Vagina (tissue), 2 donors: ENCODE data around the gene ATXN8OS. TPM values are rescaled to one million over a fixed set of nuclear protein-coding genes. Genes with fewer than 3 reads are reported as not detected.

ENCODE experiments used
- DNase-seq, 2 donors: peaks; one replicate each; pipeline ENCODE4 v3.0.0-alpha.2; 2017; ENCODE audit errors: extremely low spot score in 2 of 2
- H3K27ac ChIP-seq: fragments of 200-600 bp; sonication (generic); one replicate; pipeline ENCODE4 v1.5.1; 2019
- H3K27me3 ChIP-seq: fragments of 200-600 bp; sonication (generic); one replicate; pipeline ENCODE4 v1.5.1; 2019
- H3K36me3 ChIP-seq, 2 donors: fragments of 200-600 bp; sonication (generic); one replicate each; pipeline ENCODE4 v1.5.1; 2017 to 2019
- H3K4me1 ChIP-seq: fragments of 200-600 bp; sonication (generic); one replicate; pipeline ENCODE4 v1.5.1; 2019
- H3K4me3 ChIP-seq, 2 donors: fragments of 200-600 bp; sonication (generic); 1 replicate in 1 of 2; 2 replicates in 1 of 2; pipeline ENCODE4 v1.5.1; 2016 to 2019
- H3K9me3 ChIP-seq: fragments of 200-600 bp; sonication (generic); one replicate; pipeline ENCODE4 v1.5.1; 2019
- POLR2A ChIP-seq, 2 donors: fragments of 450-650 bp; IDR thresholded peaks; one replicate each; pipeline ENCODE4 v1.6.1; 2017; ENCODE audit warnings: antibody characterized with exemption in 2 of 2, mild to moderate bottlenecking in 2 of 2, moderate library complexity in 2 of 2
- POLR2AphosphoS5 ChIP-seq, 2 donors: sonication (generic); formaldehyde crosslinking; IDR thresholded peaks; one replicate each; pipeline ENCODE4 v1.9.0; 2017; ENCODE audit warnings: antibody characterized with exemption in 2 of 2, mild to moderate bottlenecking in 2 of 2, low read depth in 1 of 2; ENCODE audit not compliant: insufficient read depth in 1 of 2
- intact Hi-C: fragments of 100-400 bp; cut with DNase I; formaldehyde crosslinking; loops from one replicate; pipeline ENCODE4 v1.15.1; 2023
- total RNA-seq: library from RNA; depleted of rRNA; stranded (reverse); fragments of >200 nt; gene quantifications from one replicate; pipeline ENCODE4 v1.2.3, GENCODE V29; 2016
- TF ChIP-seq, protein P1 (sequence below), 3 experiments: fragments of 450-650 bp in 2 of 3; fragments of 200-600 bp in 1 of 3; sonication (generic) in 1 of 3; IDR thresholded peaks; one replicate each; pipeline ENCODE4 v1.5.1; 2017 to 2019; ENCODE audit warnings: antibody characterized with exemption in 3 of 3, mild to moderate bottlenecking in 2 of 3, moderate library complexity in 2 of 3

The ATXN8OS gene
- total RNA-seq, 1 donor from 2014 or later, result not detected

DNA sequence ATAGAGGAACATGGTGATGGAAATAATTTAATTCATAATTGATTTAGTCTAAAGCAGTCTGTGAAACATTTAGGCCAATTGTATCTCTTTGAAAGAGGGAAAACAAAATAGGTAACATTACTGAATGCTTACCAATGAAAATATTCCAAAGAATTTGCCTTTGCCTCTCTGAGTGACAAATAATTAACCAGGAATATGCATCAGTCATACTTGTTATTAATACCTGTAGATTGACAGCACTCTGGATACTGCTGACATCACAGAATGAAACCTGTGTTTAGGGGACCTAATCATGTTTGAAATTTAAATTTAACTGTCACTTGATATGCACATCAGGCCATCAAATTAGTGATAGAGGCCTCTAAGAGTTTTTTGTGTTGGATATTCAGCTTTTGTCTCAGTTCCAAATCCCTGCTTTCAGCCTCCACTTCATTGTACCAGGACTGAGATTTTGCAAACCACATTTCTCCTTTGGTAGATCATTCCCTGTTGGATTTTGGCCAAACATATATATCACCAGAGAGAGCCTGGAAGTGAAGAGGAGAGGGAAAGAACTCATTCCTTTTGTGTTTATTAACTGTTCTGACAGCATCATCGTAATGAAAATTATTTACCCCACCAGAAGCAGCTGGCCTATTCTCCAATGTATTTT, 65.4 kb downstream of the ATXN8OS start:
- no peak for TF ChIP-seq POLR2A (IDR thresholded peaks at IDR 0.05)
- TF ChIP-seq, protein P1, sequence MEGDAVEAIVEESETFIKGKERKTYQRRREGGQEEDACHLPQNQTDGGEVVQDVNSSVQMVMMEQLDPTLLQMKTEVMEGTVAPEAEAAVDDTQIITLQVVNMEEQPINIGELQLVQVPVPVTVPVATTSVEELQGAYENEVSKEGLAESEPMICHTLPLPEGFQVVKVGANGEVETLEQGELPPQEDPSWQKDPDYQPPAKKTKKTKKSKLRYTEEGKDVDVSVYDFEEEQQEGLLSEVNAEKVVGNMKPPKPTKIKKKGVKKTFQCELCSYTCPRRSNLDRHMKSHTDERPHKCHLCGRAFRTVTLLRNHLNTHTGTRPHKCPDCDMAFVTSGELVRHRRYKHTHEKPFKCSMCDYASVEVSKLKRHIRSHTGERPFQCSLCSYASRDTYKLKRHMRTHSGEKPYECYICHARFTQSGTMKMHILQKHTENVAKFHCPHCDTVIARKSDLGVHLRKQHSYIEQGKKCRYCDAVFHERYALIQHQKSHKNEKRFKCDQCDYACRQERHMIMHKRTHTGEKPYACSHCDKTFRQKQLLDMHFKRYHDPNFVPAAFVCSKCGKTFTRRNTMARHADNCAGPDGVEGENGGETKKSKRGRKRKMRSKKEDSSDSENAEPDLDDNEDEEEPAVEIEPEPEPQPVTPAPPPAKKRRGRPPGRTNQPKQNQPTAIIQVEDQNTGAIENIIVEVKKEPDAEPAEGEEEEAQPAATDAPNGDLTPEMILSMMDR (IDR thresholded peaks at IDR 0.05), result no peak
- Histone ChIP-seq H3K4me1 (no peaks in the 10 kb centered on the region), H3K27ac (no peak overlapping the region), H3K4me3 (no peak overlapping the region), H3K36me3 (no peaks in the 10 kb centered on the region), H3K9me3 (no peaks in the 10 kb centered on the region), H3K27me3 (no peaks in the 10 kb centered on the region)
- no peak for DNase-seq
- intact Hi-C loops, result no loop called here

GRCh38 chr13:70173598-70173959, 66.0 kb downstream of the ATXN8OS start:
- Histone ChIP-seq H3K27me3 (no peaks in the 10 kb centered on the region), H3K27ac (no peak overlapping the region), H3K36me3 (no peaks in the 10 kb centered on the region), H3K9me3 (no peaks in the 10 kb centered on the region), H3K4me1 (no peaks in the 10 kb centered on the region), H3K4me3 (no peak overlapping the region)
- TF ChIP-seq POLR2A (IDR thresholded peaks at IDR 0.05) (no peak), POLR2AphosphoS5 (IDR thresholded peaks at IDR 0.05; ENCODE audit: insufficient read depth in 1 of 2, low read depth in 1 of 2) (no peak)
- TF ChIP-seq, protein P1 (IDR thresholded peaks at IDR 0.05), result no peak
- DNase-seq, result no peak
- intact Hi-C loops, result no loop called here

DNA sequence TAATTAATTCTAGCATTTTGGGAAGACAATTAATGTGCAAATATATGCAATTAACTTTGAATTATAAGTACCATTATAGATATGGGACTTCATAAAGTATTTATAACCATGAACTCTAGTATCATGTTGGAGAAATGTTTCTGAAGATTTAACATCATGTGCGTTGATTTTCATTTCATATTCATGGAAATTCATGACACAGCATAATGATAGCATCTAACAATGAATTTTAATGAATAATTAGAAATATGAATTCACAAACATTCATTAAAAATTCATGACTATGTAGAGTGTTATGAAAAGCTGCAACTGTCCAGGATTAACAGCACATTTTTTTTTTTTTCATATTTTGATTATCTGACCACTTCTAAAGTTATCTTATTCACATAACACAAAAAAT, 70.7 kb downstream of the ATXN8OS start:
- intact Hi-C loops, result no loop called here
- Histone ChIP-seq H3K27ac (no peak overlapping the region), H3K4me3 (no peak overlapping the region), H3K36me3 (no peaks in the 10 kb centered on the region), H3K9me3 (no peaks in the 10 kb centered on the region), H3K4me1 (no peaks in the 10 kb centered on the region), H3K27me3 (no peaks in the 10 kb centered on the region)
- TF ChIP-seq POLR2AphosphoS5 (IDR thresholded peaks at IDR 0.05; ENCODE audit: insufficient read depth in 1 of 2, low read depth in 1 of 2) (no peak), POLR2A (IDR thresholded peaks at IDR 0.05) (no peak)
- TF ChIP-seq, protein P1 (IDR thresholded peaks at IDR 0.05), result no peak
- DNase-seq, result no peak

Other genes with a start within 250 kb of the ATXN8OS start
- gene KLHL1, start 626 bp downstream of the ATXN8OS start, total RNA-seq, result not detected